Kidney epithelial cell (primary cell): ENCODE measurements around the gene HOXD10. TPM values are rescaled to one million over a fixed set of nuclear protein-coding genes. Genes with fewer than 3 reads are reported as not detected.

Experiments
- DNase-seq: peaks from one replicate; pipeline ENCODE4 v3.0.0-alpha.2; 2010; ENCODE audit warnings: low read depth
- H3K27me3 ChIP-seq: 2 replicates; pipeline ENCODE4 v1.6.0; 2011; ENCODE audit warnings: low read length; ENCODE audit not compliant: control insufficient read depth, insufficient read depth
- H3K36me3 ChIP-seq: 2 replicates; pipeline ENCODE4 v1.5.1; 2011; ENCODE audit warnings: low read length; ENCODE audit not compliant: control insufficient read depth, insufficient read depth
- H3K4me3 ChIP-seq: 2 replicates; pipeline ENCODE4 v1.5.1; 2011; ENCODE audit warnings: low read depth, mild to moderate bottlenecking, control low read depth, low read length
- CTCF ChIP-seq: IDR thresholded peaks from 2 replicates; pipeline ENCODE4 v1.5.1; 2011; ENCODE audit warnings: mild to moderate bottlenecking, moderate library complexity, low read length, control low read depth, inconsistent platforms; ENCODE audit not compliant: insufficient read depth, poor library complexity, severe bottlenecking
- total RNA-seq: library from RNA; depleted of rRNA; stranded (reverse); fragments of >200 nt; gene quantifications from 2 replicates; pipeline ENCODE4 v1.2.3, GENCODE V29; 2015

The HOXD10 gene
- total RNA-seq, 1 donor from 2014 or later = 5.6 TPM

GRCh38 chr2:176165370-176166050 is 48.9 kb downstream of the HOXD10 start:
- DNase-seq = no peak

GRCh38 chr2:176166272-176166671 is 49.7 kb downstream of the HOXD10 start:
- Histone ChIP-seq H3K36me3 (no peaks in the 10 kb centered on the region), H3K27me3 (no peaks in the 10 kb centered on the region), H3K4me3 (no peak overlapping the region)
- no peak for TF ChIP-seq CTCF
- no peak for DNase-seq

More at GRCh38 chr2:176165370-176166050, 48.9 kb downstream of the HOXD10 start:
- no peaks in the 10 kb centered on the region for H3K36me3 ChIP-seq
- H3K27me3 ChIP-seq = no peaks in the 10 kb centered on the region
- TF ChIP-seq CTCF = no peak
- peak overlapping the region; percentile 30 for H3K4me3 ChIP-seq

GRCh38 chr2:176167398-176167797 is 50.8 kb downstream of the HOXD10 start:
- no peak for TF ChIP-seq CTCF
- Histone ChIP-seq H3K4me3 (no peak overlapping the region), H3K36me3 (no peaks in the 10 kb centered on the region), H3K27me3 (no peaks in the 10 kb centered on the region)
- no peak for DNase-seq

GRCh38 chr2:176169181-176169580 is 52.6 kb downstream of the HOXD10 start:
- no peaks in the 10 kb centered on the region for H3K36me3 ChIP-seq
- no peak for TF ChIP-seq CTCF

More at GRCh38 chr2:176169181-176169580, 52.6 kb downstream of the HOXD10 start:
- Histone ChIP-seq H3K4me3 (no peak overlapping the region), H3K27me3 (no peaks in the 10 kb centered on the region)
- no peak for DNase-seq

Other genes with a start within 250 kb of the HOXD10 start
- 14.5 and 15.1 TPM in 2 replicates for gene LNPK, start 114.5 kb upstream of the HOXD10 start, total RNA-seq
- not detected in 2 replicates for gene EVX2, start 32.8 kb upstream of the HOXD10 start, total RNA-seq
- gene HOXD13, start 24.1 kb upstream of the HOXD10 start, total RNA-seq = not detected in 2 replicates
- not detected in 2 replicates for gene HOXD12, start 17.0 kb upstream of the HOXD10 start, total RNA-seq
- 5.4 and 16.3 TPM in 2 replicates for gene HOXD11, start 9.5 kb upstream of the HOXD10 start, total RNA-seq
- gene HOXD9, start 5.9 kb downstream of the HOXD10 start, total RNA-seq = 11.6 and 12.2 TPM in 2 replicates
- 18.1 and 22.5 TPM in 2 replicates for gene HOXD8, start 12.9 kb downstream of the HOXD10 start, total RNA-seq
- gene HOXD4, start 34.8 kb downstream of the HOXD10 start, total RNA-seq = 5.4 and 13.8 TPM in 2 replicates
- gene HOXD3, start 40.5 kb downstream of the HOXD10 start, total RNA-seq = 5.4 and 9.2 TPM in 2 replicates
- gene HOXD1, start 71.9 kb downstream of the HOXD10 start, total RNA-seq = 9.8 and 11.1 TPM in 2 replicates
- gene MTX2, start 152.7 kb downstream of the HOXD10 start, total RNA-seq = 60.3 and 62.8 TPM in 2 replicates